ENCODE data around the gene MRFAP1L1. TPM values are rescaled to one million over a fixed set of nuclear protein-coding genes. Genes with fewer than 3 reads are reported as not detected.

MRFAP1L1 gene
- total and polyA plus RNA-seq, 9 of the 15 experiments (the other 6 are each of a cell fraction or from before 2014, with no cell fraction given), result 37.6 to 111 (median 83.8) TPM

DNA sequence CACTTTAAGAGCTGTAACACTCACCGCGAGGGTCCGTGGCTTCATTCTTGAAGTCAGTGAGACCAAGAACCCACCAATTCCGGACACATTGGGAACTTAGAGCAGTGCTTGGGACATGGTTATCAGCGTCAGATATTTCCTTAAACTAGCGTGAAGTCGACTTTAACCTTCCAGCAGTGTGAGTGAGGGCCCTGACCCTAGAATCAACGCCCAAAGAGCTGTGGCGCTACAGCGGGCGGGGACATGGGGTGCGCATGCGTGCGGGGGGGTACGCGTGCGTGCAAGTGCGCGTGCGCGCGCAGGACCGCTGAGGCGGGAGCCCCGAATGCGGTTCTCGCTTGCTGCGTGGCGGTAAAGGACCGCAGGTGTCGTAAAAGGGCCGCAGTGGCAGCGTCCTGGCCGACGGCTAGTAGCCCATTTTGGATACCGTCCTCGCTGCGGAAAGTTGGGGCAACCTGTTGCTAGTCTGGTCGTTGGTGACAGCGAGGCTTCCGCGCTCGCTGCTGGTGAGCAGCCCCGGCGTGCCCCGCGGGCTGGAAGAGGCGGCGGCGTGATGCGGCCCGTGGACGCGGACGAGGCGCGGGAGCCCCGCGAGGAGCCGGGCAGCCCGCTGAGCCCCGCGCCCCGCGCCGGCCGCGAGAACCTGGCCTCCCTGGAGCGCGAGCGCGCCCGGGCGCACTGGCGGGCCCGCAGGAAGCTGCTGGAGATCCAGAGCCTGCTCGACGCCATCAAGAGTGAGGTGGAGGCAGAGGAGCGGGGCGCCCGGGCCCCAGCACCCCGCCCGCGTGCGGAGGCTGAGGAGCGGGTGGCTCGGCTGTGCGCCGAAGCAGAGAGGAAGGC, 35.8 kb downstream of the MRFAP1L1 start (continued):
- TF ChIP-seq CGGBP1 (CRISPR knock-in tag; IDR thresholded peaks at IDR 0.05) (0 out of 2 replicates have a peak, but pooled peaks have one; percentile 42), ZNF444 (CRISPR knock-in tag; IDR thresholded peaks at IDR 0.05) (no peak), ZC3H11A (IDR thresholded peaks at IDR 0.05; ENCODE audit: low read depth, low read length) (no peak), ARID2 (IDR thresholded peaks at IDR 0.05) (no peak), CUX1 (CRISPR knock-in tag; IDR thresholded peaks at IDR 0.05) (no peak), TEAD1 (CRISPR knock-in tag; IDR thresholded peaks at IDR 0.05) (peak in 1 of 2 experiments; percentile 4; a peak in 1 of 4 replicates), ERF (CRISPR knock-in tag; IDR thresholded peaks at IDR 0.05) (peak; percentile 39; the same call in 1 of the 2 replicates), PTTG1 (tag; IDR thresholded peaks at IDR 0.05; ENCODE audit: low read depth) (no peak), RBM14 (IDR thresholded peaks at IDR 0.05; ENCODE audit: borderline replicate concordance, insufficient read depth, low read depth, low read length) (no peak), PCBP1 (IDR thresholded peaks at IDR 0.05; ENCODE audit: low read depth, low read length, poor library complexity, severe bottlenecking) (peak; percentile 74), ARID1B (IDR thresholded peaks at IDR 0.05) (peak; percentile 64; the same call in 1 of the 2 replicates), SRSF9 (IDR thresholded peaks at IDR 0.05; ENCODE audit: borderline replicate concordance, low read depth, low read length) (no peak), SRF (CRISPR knock-in tag; IDR thresholded peaks at IDR 0.05) (peak in 1 of 2 experiments; percentile 73; a peak in 2 of 4 replicates)
- TF ChIP-seq, protein P1, sequence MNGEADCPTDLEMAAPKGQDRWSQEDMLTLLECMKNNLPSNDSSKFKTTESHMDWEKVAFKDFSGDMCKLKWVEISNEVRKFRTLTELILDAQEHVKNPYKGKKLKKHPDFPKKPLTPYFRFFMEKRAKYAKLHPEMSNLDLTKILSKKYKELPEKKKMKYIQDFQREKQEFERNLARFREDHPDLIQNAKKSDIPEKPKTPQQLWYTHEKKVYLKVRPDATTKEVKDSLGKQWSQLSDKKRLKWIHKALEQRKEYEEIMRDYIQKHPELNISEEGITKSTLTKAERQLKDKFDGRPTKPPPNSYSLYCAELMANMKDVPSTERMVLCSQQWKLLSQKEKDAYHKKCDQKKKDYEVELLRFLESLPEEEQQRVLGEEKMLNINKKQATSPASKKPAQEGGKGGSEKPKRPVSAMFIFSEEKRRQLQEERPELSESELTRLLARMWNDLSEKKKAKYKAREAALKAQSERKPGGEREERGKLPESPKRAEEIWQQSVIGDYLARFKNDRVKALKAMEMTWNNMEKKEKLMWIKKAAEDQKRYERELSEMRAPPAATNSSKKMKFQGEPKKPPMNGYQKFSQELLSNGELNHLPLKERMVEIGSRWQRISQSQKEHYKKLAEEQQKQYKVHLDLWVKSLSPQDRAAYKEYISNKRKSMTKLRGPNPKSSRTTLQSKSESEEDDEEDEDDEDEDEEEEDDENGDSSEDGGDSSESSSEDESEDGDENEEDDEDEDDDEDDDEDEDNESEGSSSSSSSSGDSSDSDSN (IDR thresholded peaks at IDR 0.05; ENCODE audit: borderline replicate concordance in 1 of 2, low read depth in 2 of 2, low read length in 2 of 2), result 0 out of 4 replicates have a peak, but pooled peaks of 1 of the 2 experiments have one; percentile 41
- TF ChIP-seq, protein P2, sequence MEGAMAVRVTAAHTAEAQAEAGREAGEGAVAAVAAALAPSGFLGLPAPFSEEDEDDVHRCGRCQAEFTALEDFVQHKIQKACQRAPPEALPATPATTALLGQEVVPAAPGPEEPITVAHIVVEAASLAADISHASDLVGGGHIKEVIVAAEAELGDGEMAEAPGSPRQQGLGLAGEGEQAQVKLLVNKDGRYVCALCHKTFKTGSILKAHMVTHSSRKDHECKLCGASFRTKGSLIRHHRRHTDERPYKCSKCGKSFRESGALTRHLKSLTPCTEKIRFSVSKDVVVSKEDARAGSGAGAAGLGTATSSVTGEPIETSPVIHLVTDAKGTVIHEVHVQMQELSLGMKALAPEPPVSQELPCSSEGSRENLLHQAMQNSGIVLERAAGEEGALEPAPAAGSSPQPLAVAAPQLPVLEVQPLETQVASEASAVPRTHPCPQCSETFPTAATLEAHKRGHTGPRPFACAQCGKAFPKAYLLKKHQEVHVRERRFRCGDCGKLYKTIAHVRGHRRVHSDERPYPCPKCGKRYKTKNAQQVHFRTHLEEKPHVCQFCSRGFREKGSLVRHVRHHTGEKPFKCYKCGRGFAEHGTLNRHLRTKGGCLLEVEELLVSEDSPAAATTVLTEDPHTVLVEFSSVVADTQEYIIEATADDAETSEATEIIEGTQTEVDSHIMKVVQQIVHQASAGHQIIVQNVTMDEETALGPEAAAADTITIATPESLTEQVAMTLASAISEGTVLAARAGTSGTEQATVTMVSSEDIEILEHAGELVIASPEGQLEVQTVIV (CRISPR knock-in tag; IDR thresholded peaks at IDR 0.05; ENCODE audit: borderline replicate concordance), result peak; percentile 97
